Endothelial cell of umbilical vein (primary cell): ENCODE data around the gene ANKZF1.

Source experiments
- FOS ChIP-seq: IDR thresholded peaks from 2 replicates; pipeline ENCODE4 v1.6.1; 2011; ENCODE audit warnings: mild to moderate bottlenecking, low read length, moderate library complexity, borderline replicate concordance; ENCODE audit not compliant: insufficient read depth
- TF ChIP-seq, protein P1 (sequence below), 2 donors: IDR thresholded peaks; 1 replicate in 1 of 2; 2 replicates in 1 of 2; pipeline ENCODE4 v1.5.1; 2011; ENCODE audit warnings: low read length in 2 of 2, mild to moderate bottlenecking in 2 of 2, moderate library complexity in 2 of 2, control low read depth in 1 of 2, inconsistent platforms in 1 of 2, low read depth in 1 of 2; ENCODE audit not compliant: insufficient read depth in 1 of 2; ENCODE audit errors: extremely low read depth in 1 of 2
- TF ChIP-seq, protein P2 (sequence below): IDR thresholded peaks from 2 replicates; pipeline ENCODE4 v1.6.1; 2011; ENCODE audit not compliant: insufficient read depth, insufficient read length

DNA sequence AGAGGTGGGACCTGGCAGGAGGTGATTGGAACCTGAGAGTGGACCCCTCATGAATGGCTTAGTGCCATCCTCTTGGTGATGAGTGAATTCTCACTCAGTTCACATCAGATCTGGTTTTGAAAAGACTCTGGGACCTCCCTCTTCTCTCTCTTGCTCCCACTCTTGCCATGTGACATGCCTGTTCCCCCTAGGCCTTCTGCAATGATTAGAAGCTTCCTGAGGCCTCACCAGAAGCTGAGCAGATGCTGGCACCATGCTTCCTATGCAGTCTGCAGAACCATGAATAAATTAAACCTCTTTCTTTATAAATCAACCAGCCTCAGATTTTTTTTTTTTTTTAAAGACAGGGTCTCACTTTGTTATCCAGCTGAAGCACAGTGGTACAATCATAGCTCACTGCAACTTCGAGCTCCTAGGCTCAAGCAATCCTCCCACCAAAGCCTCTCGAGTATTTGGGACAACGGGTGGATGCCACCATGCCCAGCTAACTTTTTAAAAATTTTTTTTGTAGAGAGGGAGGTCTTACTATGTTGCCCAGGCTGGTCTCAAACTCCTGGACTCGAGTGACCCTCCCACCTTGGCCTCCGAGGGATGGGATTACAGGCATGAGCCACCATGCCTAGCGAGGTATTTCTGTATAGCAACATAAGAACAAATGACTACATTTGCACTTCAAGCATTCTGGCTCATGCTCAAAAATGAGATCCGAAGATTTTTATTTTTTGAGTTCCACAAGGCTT is 25.0 kb upstream of the ANKZF1 start:
- TF ChIP-seq, protein P1, sequence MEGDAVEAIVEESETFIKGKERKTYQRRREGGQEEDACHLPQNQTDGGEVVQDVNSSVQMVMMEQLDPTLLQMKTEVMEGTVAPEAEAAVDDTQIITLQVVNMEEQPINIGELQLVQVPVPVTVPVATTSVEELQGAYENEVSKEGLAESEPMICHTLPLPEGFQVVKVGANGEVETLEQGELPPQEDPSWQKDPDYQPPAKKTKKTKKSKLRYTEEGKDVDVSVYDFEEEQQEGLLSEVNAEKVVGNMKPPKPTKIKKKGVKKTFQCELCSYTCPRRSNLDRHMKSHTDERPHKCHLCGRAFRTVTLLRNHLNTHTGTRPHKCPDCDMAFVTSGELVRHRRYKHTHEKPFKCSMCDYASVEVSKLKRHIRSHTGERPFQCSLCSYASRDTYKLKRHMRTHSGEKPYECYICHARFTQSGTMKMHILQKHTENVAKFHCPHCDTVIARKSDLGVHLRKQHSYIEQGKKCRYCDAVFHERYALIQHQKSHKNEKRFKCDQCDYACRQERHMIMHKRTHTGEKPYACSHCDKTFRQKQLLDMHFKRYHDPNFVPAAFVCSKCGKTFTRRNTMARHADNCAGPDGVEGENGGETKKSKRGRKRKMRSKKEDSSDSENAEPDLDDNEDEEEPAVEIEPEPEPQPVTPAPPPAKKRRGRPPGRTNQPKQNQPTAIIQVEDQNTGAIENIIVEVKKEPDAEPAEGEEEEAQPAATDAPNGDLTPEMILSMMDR (IDR thresholded peaks at IDR 0.05; ENCODE audit: extremely low read depth in 1 of 2, insufficient read depth in 1 of 2, low read depth in 1 of 2, low read length in 2 of 2), result no peak
- no peak for TF ChIP-seq FOS
- TF ChIP-seq, protein P2, sequence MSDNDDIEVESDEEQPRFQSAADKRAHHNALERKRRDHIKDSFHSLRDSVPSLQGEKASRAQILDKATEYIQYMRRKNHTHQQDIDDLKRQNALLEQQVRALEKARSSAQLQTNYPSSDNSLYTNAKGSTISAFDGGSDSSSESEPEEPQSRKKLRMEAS, result no peak
